BLaER1 (cell line): ENCODE measurements around the gene PTGR3.
A peak's percentile ranks its signal among the peaks of the same experiment; 100 is the strongest.

Experiments used
- H3K27ac ChIP-seq: shearing (Covaris generic); formaldehyde crosslinking; 2 replicates; pipeline ENCODE4 v1.8.1; 2022
- H3K27me3 ChIP-seq: shearing (Covaris generic); formaldehyde crosslinking; 2 replicates; pipeline ENCODE4 v1.8.1; 2022
- H3K36me3 ChIP-seq: shearing (Covaris generic); formaldehyde crosslinking; 2 replicates; pipeline ENCODE4 v1.8.1; 2022
- H3K4me1 ChIP-seq: shearing (Covaris generic); formaldehyde crosslinking; 2 replicates; pipeline ENCODE4 v1.8.1; 2022
- H3K4me2 ChIP-seq: shearing (Covaris generic); formaldehyde crosslinking; 2 replicates; pipeline ENCODE4 v1.8.1; 2022
- H3K4me3 ChIP-seq: shearing (Covaris generic); formaldehyde crosslinking; 2 replicates; pipeline ENCODE4 v1.8.1; 2022
- H3K9ac ChIP-seq: shearing (Covaris generic); formaldehyde crosslinking; 2 replicates; pipeline ENCODE4 v1.8.1; 2022
- H3K9me3 ChIP-seq: shearing (Covaris generic); formaldehyde crosslinking; 2 replicates; pipeline ENCODE4 v1.8.1; 2022
- H4K20me1 ChIP-seq: shearing (Covaris generic); formaldehyde crosslinking; 2 replicates; pipeline ENCODE4 v1.8.1; 2022
- Cebpa-rat ChIP-seq: shearing (Covaris generic); IDR thresholded peaks from 2 replicates; pipeline ENCODE4 v1.8.1; 2022

PTGR3 gene

DNA sequence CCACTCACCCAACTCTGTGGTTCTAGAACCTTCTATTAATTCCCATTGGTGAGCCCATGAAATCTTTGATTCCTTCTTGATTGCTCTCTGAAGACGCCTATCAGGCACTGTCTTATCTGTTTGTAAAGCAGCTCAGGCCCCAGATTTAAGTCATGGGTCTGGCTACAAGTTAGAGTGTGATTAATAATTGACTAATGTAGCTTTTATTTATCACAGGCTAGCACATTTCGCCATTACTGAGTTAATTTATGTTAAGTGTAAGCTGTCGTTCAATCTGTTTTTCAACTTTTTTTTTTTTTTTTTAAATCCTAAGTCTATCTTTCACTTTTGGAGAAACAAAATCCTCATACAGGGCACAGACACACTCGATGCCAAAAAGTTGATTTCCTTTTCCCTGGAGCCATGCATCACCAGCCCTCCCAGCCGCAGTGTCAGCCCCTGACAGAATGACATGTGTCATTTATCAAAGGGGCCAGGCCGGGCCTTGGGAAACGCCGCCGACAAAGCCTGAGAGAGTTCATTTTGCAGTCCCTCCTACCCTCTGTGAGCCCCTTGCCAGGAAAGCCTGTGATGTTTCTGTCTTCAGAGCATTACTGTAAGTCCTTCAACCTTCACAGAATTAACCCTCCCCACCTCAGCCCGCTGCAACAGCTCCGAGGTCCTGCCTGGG is 17.5 kb upstream of the PTGR3 start:
- H3K27me3 ChIP-seq = no peaks in the 10 kb centered on the region
- peaks cover 41% of the 10 kb centered on the region for H3K4me1 ChIP-seq
- H4K20me1 ChIP-seq = peaks cover 78% of the 10 kb centered on the region
- H3K9ac ChIP-seq = peak overlapping the region; percentile 42; the same call in 1 of the 2 replicates
- no peak overlapping the region for H3K27ac ChIP-seq
- TF ChIP-seq Cebpa-rat = no peak
- no peak overlapping the region for H3K4me3 ChIP-seq
- H3K36me3 ChIP-seq = peaks cover 39% of the 10 kb centered on the region
- H3K9me3 ChIP-seq = peaks cover 3% of the 10 kb centered on the region; the same call in 1 of the 2 replicates
- peak overlapping the region; percentile 71 for H3K4me2 ChIP-seq

DNA sequence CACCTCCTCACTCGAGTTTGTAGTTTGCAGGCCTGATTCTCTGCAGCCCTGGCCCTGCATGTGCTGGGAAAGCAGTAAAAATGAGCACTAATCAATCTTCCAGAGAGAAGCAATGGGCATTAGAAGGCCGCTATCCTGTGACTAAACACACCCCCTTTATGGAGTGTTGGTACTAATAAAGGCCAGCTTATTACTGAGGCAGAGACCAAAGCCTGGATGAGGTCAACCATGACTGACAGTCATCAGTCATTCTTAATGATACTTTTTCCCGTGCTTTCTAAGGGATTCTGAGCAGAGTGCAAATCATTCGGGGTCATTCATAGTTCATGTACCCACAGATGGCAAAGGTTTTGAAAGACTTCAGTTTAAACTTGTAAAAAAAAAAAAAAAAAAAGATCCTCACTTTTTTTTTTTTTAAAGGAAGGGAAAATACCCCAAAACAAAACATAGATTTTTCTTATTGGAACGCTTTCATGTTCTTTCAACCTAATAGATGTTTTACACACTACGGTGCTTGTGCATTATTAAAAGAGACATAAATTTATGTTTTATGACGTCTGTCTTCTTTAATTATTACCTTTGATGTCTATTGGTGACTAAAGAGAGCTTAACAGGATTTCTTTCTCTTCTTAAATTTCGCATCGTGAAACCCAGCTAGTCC is 14.9 kb upstream of the PTGR3 start:
- no peaks in the 10 kb centered on the region for H3K27me3 ChIP-seq

DNA sequence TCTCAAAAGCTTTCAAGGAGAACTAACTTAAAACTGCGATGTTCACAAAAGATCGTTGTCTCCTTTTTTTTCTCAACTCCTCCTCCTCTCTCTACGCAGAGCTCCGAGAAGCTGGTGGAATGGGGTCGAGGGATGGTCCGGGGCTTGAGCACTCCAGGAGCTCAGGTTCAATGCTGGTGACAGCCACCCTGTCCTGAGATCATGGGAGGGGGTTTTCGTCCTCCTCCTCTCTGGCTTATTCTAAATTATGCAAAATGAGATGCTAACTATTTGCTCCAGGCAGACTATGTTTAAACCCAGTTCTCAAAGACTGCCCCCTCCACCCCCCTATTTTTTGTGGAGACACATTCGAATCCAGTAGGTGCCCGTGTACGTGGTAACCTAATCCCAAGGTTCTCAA is 13.5 kb upstream of the PTGR3 start:
- H3K4me1 ChIP-seq = peaks cover 33% of the 10 kb centered on the region
- no peak overlapping the region for H3K4me3 ChIP-seq
- H3K27ac ChIP-seq = no peak overlapping the region
- H3K4me2 ChIP-seq = no peak overlapping the region
- H4K20me1 ChIP-seq = peaks cover 88% of the 10 kb centered on the region
- no peaks in the 10 kb centered on the region for H3K9me3 ChIP-seq
- TF ChIP-seq Cebpa-rat = no peak
- no peaks in the 10 kb centered on the region for H3K27me3 ChIP-seq
- no peak overlapping the region for H3K9ac ChIP-seq
- peaks cover 7% of the 10 kb centered on the region; the same call in 1 of the 2 replicates for H3K36me3 ChIP-seq

More for the DNA sequence above, 14.9 kb upstream of the PTGR3 start:
- TF ChIP-seq Cebpa-rat = no peak
- peak overlapping the region; percentile 57 for H3K4me2 ChIP-seq
- no peak overlapping the region for H3K4me3 ChIP-seq
- no peak overlapping the region for H3K27ac ChIP-seq
- peaks cover 41% of the 10 kb centered on the region for H3K4me1 ChIP-seq
- H3K36me3 ChIP-seq = peaks cover 15% of the 10 kb centered on the region
- H3K9me3 ChIP-seq = no peaks in the 10 kb centered on the region
- H4K20me1 ChIP-seq = peaks cover 88% of the 10 kb centered on the region
- no peak overlapping the region for H3K9ac ChIP-seq

DNA sequence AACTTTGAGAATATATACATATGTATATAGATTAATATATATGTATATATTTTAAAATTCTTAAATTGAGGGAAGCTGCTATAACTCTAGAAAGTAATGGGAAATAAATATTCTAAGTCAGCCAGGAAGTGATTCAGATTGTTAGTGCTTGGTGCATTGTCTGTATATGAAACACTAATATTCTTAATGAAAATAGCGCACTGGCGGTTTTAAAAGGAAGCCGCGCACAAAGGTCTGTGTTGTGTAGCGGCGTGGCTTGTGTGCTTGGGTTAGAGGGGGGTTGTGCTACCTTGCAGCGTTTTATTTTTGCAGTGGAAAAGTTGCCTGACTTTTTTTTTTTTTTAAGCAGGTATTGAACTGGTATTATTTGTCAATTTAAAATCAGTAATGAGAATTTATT is 13.0 kb upstream of the PTGR3 start:
- H3K9ac ChIP-seq = no peak overlapping the region
- no peak for TF ChIP-seq Cebpa-rat
- H3K4me1 ChIP-seq = peaks cover 29% of the 10 kb centered on the region
- H3K4me2 ChIP-seq = no peak overlapping the region
- H3K27ac ChIP-seq = no peak overlapping the region
- peaks cover 7% of the 10 kb centered on the region; the same call in 1 of the 2 replicates for H3K36me3 ChIP-seq
- no peaks in the 10 kb centered on the region for H3K9me3 ChIP-seq
- H3K27me3 ChIP-seq = no peaks in the 10 kb centered on the region
- H4K20me1 ChIP-seq = peaks cover 88% of the 10 kb centered on the region
- no peak overlapping the region for H3K4me3 ChIP-seq

DNA sequence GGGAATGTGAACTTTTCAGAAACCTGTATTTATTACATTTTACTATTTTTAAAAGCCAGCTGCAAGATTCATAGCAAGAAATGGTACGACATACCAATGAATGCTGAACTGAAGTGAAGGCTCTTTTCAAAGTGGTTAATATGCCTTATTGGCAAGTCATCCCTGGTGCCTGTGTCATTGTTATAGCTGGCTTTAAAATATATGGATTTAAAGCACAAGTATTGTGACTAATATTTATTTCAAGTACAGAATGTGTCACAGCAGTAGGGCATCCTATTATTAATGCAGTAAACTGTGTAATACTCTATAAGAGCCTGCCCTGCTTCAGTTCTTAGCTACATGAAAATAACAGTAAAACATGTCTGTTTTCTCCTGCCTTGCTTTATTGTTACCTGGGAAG is 12.5 kb upstream of the PTGR3 start:
- no peak for TF ChIP-seq Cebpa-rat
- peaks cover 7% of the 10 kb centered on the region; the same call in 1 of the 2 replicates for H3K36me3 ChIP-seq
- H3K9me3 ChIP-seq = no peaks in the 10 kb centered on the region
- no peak overlapping the region for H3K4me3 ChIP-seq
- H3K9ac ChIP-seq = no peak overlapping the region
- H3K4me2 ChIP-seq = no peak overlapping the region
- no peak overlapping the region for H3K27ac ChIP-seq
- peaks cover 88% of the 10 kb centered on the region for H4K20me1 ChIP-seq
- no peaks in the 10 kb centered on the region for H3K27me3 ChIP-seq
- H3K4me1 ChIP-seq = peaks cover 29% of the 10 kb centered on the region

DNA sequence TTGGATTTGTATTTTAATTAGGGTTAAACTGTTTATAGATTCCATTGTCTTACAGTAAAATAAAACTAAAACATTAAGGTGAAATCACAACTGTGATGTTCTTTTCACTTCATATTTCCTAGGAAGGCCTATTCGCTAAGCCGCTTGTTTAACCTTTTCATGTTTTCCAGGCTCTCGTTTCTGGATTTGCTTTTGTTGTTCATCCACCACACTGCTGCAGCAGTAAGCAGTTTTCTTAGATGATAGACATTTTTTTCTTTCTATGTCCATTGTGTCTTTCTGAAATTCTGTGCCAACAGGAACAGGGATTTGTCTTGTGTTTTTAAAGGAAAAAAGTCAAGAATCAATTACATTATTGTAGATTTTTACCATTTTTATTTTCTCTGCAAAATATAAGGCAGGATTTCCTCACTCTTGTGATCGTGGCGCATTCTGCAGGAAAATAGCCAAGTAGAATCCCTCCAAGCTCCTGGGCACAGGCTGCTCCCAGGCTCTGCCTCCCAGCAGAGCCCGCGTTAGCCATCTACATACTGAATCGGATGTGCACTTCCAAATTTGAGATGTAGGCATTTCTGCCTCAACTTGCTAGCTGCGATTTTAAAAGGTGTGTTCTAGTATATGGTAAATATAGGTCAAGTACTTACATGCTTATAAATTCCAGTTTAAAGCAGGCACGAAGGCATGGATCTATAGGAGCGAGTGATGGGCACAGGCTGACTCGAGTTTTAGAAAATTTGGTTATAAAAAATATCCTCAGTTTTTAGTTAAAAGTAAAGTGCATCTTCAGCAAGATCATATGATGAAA is 11.8 kb upstream of the PTGR3 start:
- no peak for TF ChIP-seq Cebpa-rat
- Histone ChIP-seq H3K9me3 (no peaks in the 10 kb centered on the region), H3K4me2 (no peak overlapping the region), H3K4me1 (peaks cover 28% of the 10 kb centered on the region), H3K27me3 (no peaks in the 10 kb centered on the region), H3K27ac (no peak overlapping the region), H4K20me1 (peaks cover 82% of the 10 kb centered on the region), H3K9ac (no peak overlapping the region), H3K4me3 (no peak overlapping the region), H3K36me3 (peaks cover 7% of the 10 kb centered on the region; the same call in 1 of the 2 replicates)

DNA sequence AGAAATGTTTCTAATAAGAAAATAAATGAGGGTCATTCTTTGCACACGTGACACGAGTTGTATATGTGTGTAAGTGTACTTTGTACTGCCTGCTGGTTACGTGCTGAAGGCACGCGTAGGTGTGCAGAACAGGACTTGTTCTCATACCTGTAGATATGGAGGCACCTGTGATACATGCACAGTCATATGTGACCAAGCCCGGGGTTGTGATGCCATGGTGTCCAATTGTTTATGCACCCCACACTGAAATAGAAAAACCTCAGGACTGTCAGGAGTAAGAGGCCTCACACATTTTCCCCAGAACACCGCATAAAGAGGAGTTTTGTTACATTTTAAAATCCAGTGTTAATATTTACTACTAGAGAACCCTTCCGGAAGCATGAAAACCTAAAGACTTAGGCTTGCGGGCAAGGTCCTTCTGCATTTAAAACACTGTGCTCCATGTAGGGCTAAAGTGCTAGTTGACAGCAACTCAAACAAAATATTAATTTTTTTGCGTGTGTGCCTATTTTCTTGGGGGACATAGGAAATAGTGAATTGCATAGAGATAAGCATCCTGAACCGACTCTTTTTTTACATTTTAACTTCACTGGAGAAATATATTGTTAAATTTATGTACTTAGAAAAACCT is 10.9 kb upstream of the PTGR3 start:
- no peaks in the 10 kb centered on the region for H3K27me3 ChIP-seq
- no peak overlapping the region for H3K4me3 ChIP-seq
- TF ChIP-seq Cebpa-rat = no peak
- no peak overlapping the region for H3K27ac ChIP-seq
- no peak overlapping the region for H3K9ac ChIP-seq
- no peak overlapping the region for H3K4me2 ChIP-seq
- H3K9me3 ChIP-seq = no peaks in the 10 kb centered on the region
- H4K20me1 ChIP-seq = peaks cover 80% of the 10 kb centered on the region
- peaks cover 27% of the 10 kb centered on the region for H3K4me1 ChIP-seq
- H3K36me3 ChIP-seq = 0 out of 2 replicates have a peak, but pooled peaks cover under 1% of the 10 kb centered on the region

DNA sequence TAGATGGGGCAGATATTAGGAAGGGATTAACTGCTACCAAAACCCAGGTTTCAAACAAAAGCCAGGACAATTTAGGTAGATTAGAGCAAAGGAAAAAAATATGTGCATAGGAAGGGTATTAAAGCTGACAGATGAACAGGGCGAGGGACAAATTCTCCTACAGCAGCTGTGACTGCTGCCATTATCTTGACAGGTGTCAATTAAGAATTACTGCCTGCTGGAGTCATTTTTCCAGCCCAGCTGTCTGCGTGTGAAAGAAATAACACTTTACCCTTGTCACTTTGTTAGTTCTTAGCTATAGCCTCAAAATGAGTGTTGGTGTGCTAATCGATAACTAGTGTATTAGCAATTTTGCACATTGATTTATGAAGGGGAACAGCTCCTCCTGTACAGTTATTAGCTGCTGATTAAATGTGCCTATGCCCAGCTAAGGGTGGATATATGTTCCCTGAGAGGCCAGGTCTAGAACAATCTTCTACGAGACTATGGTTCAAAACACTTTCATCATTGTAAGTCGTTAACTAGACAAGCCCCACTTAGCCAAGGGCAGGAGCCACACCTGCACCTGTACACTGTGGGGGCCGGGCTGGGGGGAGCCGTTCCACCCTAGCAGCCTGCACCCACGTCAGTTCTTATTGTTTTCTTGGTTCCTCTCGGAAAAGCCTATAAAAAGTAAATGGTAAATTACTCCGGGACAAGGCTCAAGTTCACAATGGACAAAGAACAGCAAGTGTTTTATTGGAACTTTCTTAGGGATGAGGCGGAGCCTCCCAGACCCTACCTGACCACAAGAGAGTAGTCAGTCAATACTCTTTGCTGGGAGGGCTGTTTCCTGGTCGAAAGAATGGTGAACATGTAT is 9.4 kb upstream of the PTGR3 start:
- Histone ChIP-seq H3K4me3 (no peak overlapping the region), H3K4me1 (peaks cover 19% of the 10 kb centered on the region), H3K27me3 (no peaks in the 10 kb centered on the region), H3K9me3 (no peaks in the 10 kb centered on the region), H3K36me3 (no peaks in the 10 kb centered on the region), H4K20me1 (peaks cover 87% of the 10 kb centered on the region), H3K4me2 (no peak overlapping the region), H3K27ac (no peak overlapping the region), H3K9ac (no peak overlapping the region)
- no peak for TF ChIP-seq Cebpa-rat
